Neuronal stem cell (in vitro differentiated cells): ENCODE results near the gene SUPT4H1.
A peak's percentile ranks its signal among the peaks of the same experiment; 100 is the strongest.

ENCODE experiments used
- DNase-seq: peaks from one replicate; pipeline ENCODE4 v3.0.0-alpha.2; 2013; ENCODE audit warnings: low spot score
- H2AFZ ChIP-seq: one replicate; pipeline ENCODE4 v1.6.1; 2013; ENCODE audit warnings: mild to moderate bottlenecking, low read length, inconsistent platforms
- H2AK5ac ChIP-seq: 2 replicates; pipeline ENCODE4 v1.6.1; 2013; ENCODE audit warnings: low read depth, mild to moderate bottlenecking, inconsistent platforms, low read length, moderate library complexity, mixed read lengths
- H2BK120ac ChIP-seq: 2 replicates; pipeline ENCODE4 v1.6.1; 2013; ENCODE audit warnings: low read depth, mild to moderate bottlenecking, inconsistent platforms, low read length, moderate library complexity, mixed read lengths
- H2BK12ac ChIP-seq: one replicate; pipeline ENCODE4 v1.6.1; 2013; ENCODE audit warnings: low read length, inconsistent platforms
- H2BK15ac ChIP-seq: 2 replicates; pipeline ENCODE4 v1.6.1; 2013; ENCODE audit warnings: mild to moderate bottlenecking, low read length, inconsistent platforms, mixed read lengths
- H2BK5ac ChIP-seq: one replicate; pipeline ENCODE4 v1.6.1; 2013; ENCODE audit warnings: inconsistent platforms, mild to moderate bottlenecking, low read length, moderate library complexity
- H3K14ac ChIP-seq: one replicate; pipeline ENCODE4 v1.6.1; 2013; ENCODE audit warnings: low read length, inconsistent platforms
- H3K18ac ChIP-seq: 2 replicates; pipeline ENCODE4 v1.6.1; 2013; ENCODE audit warnings: low read length, inconsistent platforms
- H3K23ac ChIP-seq: 2 replicates; pipeline ENCODE4 v1.6.1; 2013; ENCODE audit warnings: low read depth, mild to moderate bottlenecking, mixed read lengths, low read length, inconsistent platforms; ENCODE audit not compliant: poor library complexity
- H3K27ac ChIP-seq: replicated peaks from 3 replicates; pipeline ENCODE4 v1.5.1; 2013; ENCODE audit warnings: low read length, inconsistent platforms
- H3K27me3 ChIP-seq, 3 experiments: 2 replicates each; pipeline ENCODE4 v1.6.1; 2013; ENCODE audit warnings: low read length in 3 of 3, mild to moderate bottlenecking in 2 of 3, inconsistent platforms in 1 of 3, low read depth in 1 of 3, mixed read lengths in 1 of 3, moderate library complexity in 1 of 3; ENCODE audit not compliant: control insufficient read depth in 3 of 3, insufficient read depth in 3 of 3
- H3K36me3 ChIP-seq, 2 donors: replicated peaks in 1 of 2; 2 replicates each; pipeline ENCODE4 v1.6.1; 2013; ENCODE audit warnings: low read length in 2 of 2; ENCODE audit not compliant: control insufficient read depth in 2 of 2, insufficient read depth in 2 of 2
- H3K4ac ChIP-seq: 2 replicates; pipeline ENCODE4 v1.6.1; 2013; ENCODE audit warnings: inconsistent platforms, mild to moderate bottlenecking, low read length, moderate library complexity
- H3K4me1 ChIP-seq, 2 donors: 1 replicate in 1 of 2; 2 replicates in 1 of 2; pipeline ENCODE4 v1.6.1; 2013; ENCODE audit warnings: low read length in 2 of 2, low read depth in 1 of 2; ENCODE audit not compliant: control insufficient read depth in 2 of 2, insufficient read depth in 1 of 2
- H3K4me2 ChIP-seq: one replicate; pipeline ENCODE4 v1.6.1; 2013; ENCODE audit warnings: mild to moderate bottlenecking, low read length, inconsistent platforms; ENCODE audit not compliant: insufficient read depth, poor library complexity, severe bottlenecking
- H3K4me3 ChIP-seq, 2 donors: 2 replicates each; pipeline ENCODE4 v1.5.1; 2013; ENCODE audit warnings: low read length in 2 of 2, mild to moderate bottlenecking in 2 of 2, inconsistent platforms in 1 of 2, moderate library complexity in 1 of 2
- H3K79me1 ChIP-seq: one replicate; pipeline ENCODE4 v1.6.1; 2013; ENCODE audit warnings: low read depth, mild to moderate bottlenecking, inconsistent platforms, low read length, moderate library complexity
- H3K9ac ChIP-seq: one replicate; pipeline ENCODE4 v1.6.1; 2013; ENCODE audit warnings: mild to moderate bottlenecking, low read depth, low read length, inconsistent platforms; ENCODE audit not compliant: poor library complexity
- H3K9me3 ChIP-seq, 2 donors: replicated peaks in 1 of 2; 2 replicates each; pipeline versions ENCODE3 to v1.6.1; 2013; ENCODE audit warnings: low read length in 2 of 2, mild to moderate bottlenecking in 2 of 2, inconsistent platforms in 1 of 2, low read depth in 1 of 2, mixed read lengths in 1 of 2, moderate library complexity in 1 of 2; ENCODE audit not compliant: control insufficient read depth in 2 of 2, insufficient read depth in 1 of 2
- H4K8ac ChIP-seq: one replicate; pipeline ENCODE4 v1.6.1; 2013; ENCODE audit warnings: low read depth, mild to moderate bottlenecking, inconsistent platforms, low read length, moderate library complexity
- H4K91ac ChIP-seq: one replicate; pipeline ENCODE4 v1.6.1; 2013; ENCODE audit warnings: low read length, low read depth, mild to moderate bottlenecking, inconsistent platforms; ENCODE audit not compliant: poor library complexity
- WGBS, 2 donors: extraction: QIAGEN DNeasy Blood & Tissue Kit; methylation state at CpG; one replicate each; pipeline ENCODE4 v1.1.7; 2013; ENCODE audit warnings: missing lambda C conversion rate in 2 of 2, mixed read lengths in 1 of 2; ENCODE audit not compliant: insufficient read length in 2 of 2, insufficient replicate concordance in 1 of 2; ENCODE audit errors: extremely low coverage in 2 of 2; 5-methylcytosine and 5-hydroxymethylcytosine counted together

The SUPT4H1 gene

DNA sequence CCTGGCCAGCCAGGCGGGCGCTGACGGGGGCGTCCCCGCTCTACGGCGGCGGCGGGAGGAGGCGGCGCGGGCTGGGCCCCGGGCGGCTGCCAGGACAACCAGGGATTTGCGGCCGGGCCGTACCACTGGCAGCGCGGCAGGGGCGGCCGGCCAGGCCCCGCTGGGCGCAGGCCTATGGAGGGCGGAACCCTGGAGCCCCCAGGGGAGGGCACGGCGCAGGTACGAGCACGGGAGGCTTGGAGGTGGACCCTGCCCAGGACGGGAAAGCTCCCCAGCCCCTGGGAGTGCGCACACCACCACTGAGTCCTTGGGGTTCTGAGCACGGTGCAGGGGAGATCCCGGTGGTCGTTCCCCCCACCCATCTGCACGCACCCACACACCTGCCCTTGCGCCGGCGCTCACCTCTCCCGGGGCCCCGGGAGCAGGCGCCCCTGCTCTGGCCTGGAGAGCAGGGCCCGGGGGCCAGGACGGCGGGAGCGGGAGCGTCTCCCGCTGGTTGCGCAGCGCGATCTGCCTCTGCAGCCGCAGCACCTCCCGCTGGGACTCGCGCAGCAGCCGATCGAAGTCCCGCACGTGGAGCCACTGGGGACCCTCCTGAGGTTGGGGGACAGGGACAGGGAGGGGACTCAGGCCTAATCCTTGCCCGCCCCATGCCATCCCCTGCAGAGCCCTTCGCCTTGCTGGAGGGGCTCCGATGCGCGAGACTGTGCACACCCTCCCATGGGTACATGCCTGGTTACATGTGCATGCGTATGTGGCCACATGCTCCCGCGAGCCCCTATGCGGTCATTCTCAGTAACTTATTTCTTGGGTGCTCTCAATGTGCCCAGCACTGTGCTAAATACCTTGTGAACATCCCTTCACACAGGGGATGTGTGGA lies 27.4 kb downstream of the SUPT4H1 start:
- peak overlapping the region; percentile 93 for H4K8ac ChIP-seq
- peak overlapping the region; percentile 99 for H3K18ac ChIP-seq
- no peak overlapping the region for H3K27ac ChIP-seq
- no CpG with 5 or more reads among the region's 66 CpGs for WGBS, 2 donors
- peak overlapping the region; percentile 85 for H2BK5ac ChIP-seq
- peak overlapping the region; percentile 93 for H3K4me2 ChIP-seq
- peak overlapping the region; percentile 92 for H3K23ac ChIP-seq
- H3K14ac ChIP-seq, result peak overlapping the region; percentile 94
- peak overlapping the region; percentile 34 for H4K91ac ChIP-seq
- no peak for DNase-seq
- H3K27me3 ChIP-seq, result peaks cover 0 to 29% (median 0%) of the 10 kb centered on the region in 3 experiments
- H2BK120ac ChIP-seq, result peak overlapping the region; percentile 85
- H2AK5ac ChIP-seq, result peak overlapping the region; percentile 79
- peaks cover 0 to 8% of the 10 kb centered on the region in 2 donors for H3K36me3 ChIP-seq
- H3K4me1 ChIP-seq, result peaks cover 13 to 35% of the 10 kb centered on the region in 2 donors
- H3K79me1 ChIP-seq, result peaks cover 6% of the 10 kb centered on the region
- no peaks in the 10 kb centered on the region for H3K9me3 ChIP-seq
- H2BK12ac ChIP-seq, result peak overlapping the region; percentile 47
- peak overlapping the region; percentile 67 for H2AFZ ChIP-seq
- peak overlapping the region in 1 of 2 donors; percentile 84 for H3K4me3 ChIP-seq
- H3K9ac ChIP-seq, result peak overlapping the region; percentile 85
- H3K4ac ChIP-seq, result peak overlapping the region; percentile 94
- peak overlapping the region; percentile 97 for H2BK15ac ChIP-seq

DNA sequence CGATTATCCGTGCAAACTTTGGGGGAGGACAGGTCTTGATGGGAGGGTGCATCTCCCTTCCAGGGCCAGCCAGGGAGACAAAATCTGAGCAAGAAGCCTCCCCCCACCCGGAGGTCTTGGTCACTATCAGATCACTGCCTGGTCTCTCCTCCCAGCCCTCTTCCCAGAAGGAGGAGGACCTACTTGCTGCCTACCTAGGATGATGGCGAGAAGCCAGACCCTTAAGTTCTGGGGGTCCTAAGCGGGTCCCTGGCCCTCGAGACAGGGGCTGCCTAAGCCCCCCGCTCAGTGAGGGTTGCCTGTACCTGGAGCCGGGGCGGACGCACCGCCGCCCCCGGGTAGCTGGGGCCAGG lies 28.0 kb downstream of the SUPT4H1 start:
- Histone ChIP-seq H4K91ac (peak overlapping the region; percentile 34), H3K9ac (peak overlapping the region; percentile 74), H2BK15ac (peak overlapping the region; percentile 76), H4K8ac (no peak overlapping the region), H3K4me2 (peak overlapping the region; percentile 93), H2BK12ac (no peak overlapping the region), H3K9me3 (no peaks in the 10 kb centered on the region), H3K4ac (no peak overlapping the region), H3K79me1 (peaks cover 6% of the 10 kb centered on the region), H3K23ac (no peak overlapping the region), H2BK5ac (peak overlapping the region; percentile 85), H3K4me1 (peaks cover 10 to 31% of the 10 kb centered on the region in 2 donors), H3K4me3 (peak overlapping the region in 1 of 2 donors; percentile 84), H3K36me3 (peaks cover 0 to 8% of the 10 kb centered on the region in 2 donors), H2AK5ac (peak overlapping the region; percentile 53), H2BK120ac (no peak overlapping the region), H2AFZ (peak overlapping the region; percentile 67), H3K14ac (no peak overlapping the region), H3K27me3 (peaks cover 0 to 29% (median 0%) of the 10 kb centered on the region in 3 experiments), H3K18ac (peak overlapping the region; percentile 99), H3K27ac (no peak overlapping the region)
- WGBS, 2 donors, result no CpG with 5 or more reads among the region's 13 CpGs
- DNase-seq, result no peak

DNA sequence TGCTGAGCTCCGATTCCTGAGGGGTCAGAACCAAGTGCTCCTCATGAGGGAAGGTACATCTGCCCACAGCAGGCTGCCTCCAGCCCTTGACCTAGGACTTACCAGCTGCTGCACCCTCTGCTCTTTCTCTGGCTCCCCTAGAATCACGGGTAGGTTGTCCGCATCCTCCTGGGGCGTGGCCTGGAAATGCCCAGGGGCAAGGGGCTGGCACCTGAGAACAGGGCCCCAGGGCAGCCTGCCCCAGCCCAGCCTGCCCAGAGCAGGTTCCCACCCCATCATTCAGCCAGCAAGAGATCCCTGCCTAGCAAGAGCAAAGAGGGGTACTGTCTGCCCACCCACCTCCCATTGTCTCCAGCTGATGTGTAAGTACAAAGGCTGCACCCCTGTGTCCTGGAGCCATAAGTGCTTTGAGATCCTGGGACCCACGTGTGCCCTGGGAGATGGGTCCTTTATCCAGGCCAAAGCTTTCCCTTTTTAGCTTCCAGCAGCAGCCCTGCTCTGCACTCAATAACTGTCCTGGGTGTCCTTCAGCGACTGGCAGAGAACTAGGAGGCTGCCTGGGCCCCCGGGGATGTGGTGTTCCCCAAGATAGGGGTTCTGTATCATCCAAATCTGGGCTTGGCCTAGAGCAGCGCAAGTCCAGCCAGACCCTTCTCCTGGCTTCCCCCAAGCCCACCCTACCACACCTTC lies 28.5 kb downstream of the SUPT4H1 start:
- peak overlapping the region; percentile 85 for H2BK5ac ChIP-seq
- peaks cover 6% of the 10 kb centered on the region for H3K79me1 ChIP-seq
- peak overlapping the region; percentile 76 for H2BK15ac ChIP-seq
- H3K18ac ChIP-seq, result peak overlapping the region; percentile 99
- peak overlapping the region; percentile 53 for H2AK5ac ChIP-seq
- H3K36me3 ChIP-seq, result peaks cover 0 to 8% of the 10 kb centered on the region in 2 donors
- H3K4ac ChIP-seq, result no peak overlapping the region
- no CpG with 5 or more reads among the region's 8 CpGs for WGBS, 2 donors
- DNase-seq, result no peak
- peak overlapping the region; percentile 67 for H2AFZ ChIP-seq
- no peak overlapping the region for H3K23ac ChIP-seq
- H4K91ac ChIP-seq, result peak overlapping the region; percentile 34
- H3K14ac ChIP-seq, result no peak overlapping the region
- H3K4me1 ChIP-seq, result peaks cover 6 to 29% of the 10 kb centered on the region in 2 donors
- H2BK120ac ChIP-seq, result no peak overlapping the region
- H3K27me3 ChIP-seq, result peaks cover 0 to 29% (median 0%) of the 10 kb centered on the region in 3 experiments
- H3K27ac ChIP-seq, result no peak overlapping the region
- H3K4me3 ChIP-seq, result no peak overlapping the region
- H2BK12ac ChIP-seq, result peak overlapping the region; percentile 1
- no peaks in the 10 kb centered on the region for H3K9me3 ChIP-seq
- no peak overlapping the region for H4K8ac ChIP-seq
- no peak overlapping the region for H3K9ac ChIP-seq
- peak overlapping the region; percentile 93 for H3K4me2 ChIP-seq
